PC-9 (cell line): ENCODE results near the gene CNKSR3. TPM values are rescaled to one million over a fixed set of nuclear protein-coding genes. Genes with fewer than 3 reads are reported as not detected.

Experiments
- BruUV-seq: library from RNA; stranded (reverse); fragments of 400-500 nt; replicated peaks from 2 replicates; lab custom pipeline; 2021; lab: Mats Ljungman, UMichigan
- CTCF ChIA-PET: fragments of 300-600 bp; sonication (Branson Sonifier 250); formaldehyde crosslinking; loops from one replicate; lab custom pipeline; 2022; ENCODE audit warnings: antibody characterized with exemption; lab: Charles Lee
- POLR2A ChIA-PET: fragments of 300-600 bp; sonication (Branson Sonifier 250); formaldehyde crosslinking; loops from one replicate; lab custom pipeline; 2022; ENCODE audit warnings: antibody characterized with exemption; ENCODE audit not compliant: unreplicated experiment; lab: Charles Lee
- DNase-seq, 2 experiments: peaks; one replicate each; pipeline versions ENCODE4 v3.0.0 to v3.0.0-alpha.2; 2015 to 2022; ENCODE audit warnings: mixed read lengths in 1 of 2
- H2AFZ ChIP-seq: fragments of 200-600 bp; sonication (generic); 2 replicates; pipeline ENCODE4 v1.8.1; 2017; ENCODE audit warnings: antibody characterized with exemption
- H3F3A ChIP-seq: fragments of 200-600 bp; sonication (generic); 2 replicates; pipeline ENCODE4 v1.8.1; 2017; ENCODE audit warnings: antibody characterized with exemption, mild to moderate bottlenecking, low read depth; ENCODE audit not compliant: insufficient read depth
- H3K27ac ChIP-seq: fragments of 200-600 bp; sonication (generic); 2 replicates; pipeline ENCODE4 v1.6.1; 2016; ENCODE audit warnings: mixed run types
- H3K27me3 ChIP-seq: fragments of 200-600 bp; sonication (generic); 2 replicates; pipeline ENCODE4 v1.6.1; 2016; ENCODE audit warnings: low read depth, mixed run types; ENCODE audit not compliant: insufficient read depth
- H3K36me3 ChIP-seq: fragments of 200-600 bp; sonication (generic); 2 replicates; pipeline ENCODE4 v1.6.1; 2016; ENCODE audit warnings: low read depth, mixed run types
- H3K4me1 ChIP-seq: fragments of 200-600 bp; sonication (generic); replicated peaks from 2 replicates; pipeline ENCODE4 v1.6.1; 2016; ENCODE audit warnings: mixed run types; ENCODE audit not compliant: insufficient read depth
- H3K4me2 ChIP-seq: fragments of 200-600 bp; sonication (generic); 2 replicates; pipeline ENCODE4 v1.6.1; 2017; ENCODE audit warnings: mixed run types
- H3K4me3 ChIP-seq: fragments of 200-600 bp; sonication (generic); 2 replicates; pipeline ENCODE4 v1.6.1; 2016; ENCODE audit warnings: mixed run types
- H3K79me2 ChIP-seq: fragments of 200-600 bp; sonication (generic); 2 replicates; pipeline ENCODE4 v1.6.1; 2017; ENCODE audit warnings: low read depth, mixed run types
- H3K9me2 ChIP-seq: fragments of 200-600 bp; sonication (generic); 2 replicates; pipeline ENCODE4 v1.8.1; 2017; ENCODE audit warnings: mild to moderate bottlenecking; ENCODE audit not compliant: insufficient read depth
- H3K9me3 ChIP-seq: fragments of 200-600 bp; sonication (generic); 2 replicates; pipeline ENCODE4 v1.8.1; 2016; ENCODE audit warnings: low read depth; ENCODE audit not compliant: insufficient read depth
- H4K20me1 ChIP-seq: fragments of 200-600 bp; sonication (generic); 2 replicates; pipeline ENCODE4 v1.8.1; 2017; ENCODE audit not compliant: insufficient read depth
- EZH2 ChIP-seq: fragments of 200-600 bp; sonication (generic); IDR thresholded peaks from 2 replicates; pipeline ENCODE4 v1.8.0; 2017; ENCODE audit warnings: antibody characterized with exemption, low read depth
- intact Hi-C: fragments of 100-400 bp; cut with micrococcal nuclease; formaldehyde crosslinking; loops from one replicate; pipeline ENCODE4 v1.10.0; 2022; ENCODE audit not compliant: unreplicated experiment
- total RNA-seq: library from RNA; stranded (reverse); gene quantifications from 2 replicates; pipeline ENCODE4 v1.2.3, GENCODE V29; 2021
- TF ChIP-seq, protein P1 (sequence below): fragments of 200-600 bp; sonication (generic); conservative IDR thresholded peaks from 2 replicates; pipeline ENCODE4 v1.6.1; 2017; ENCODE audit warnings: mixed run types, antibody characterized with exemption, mild to moderate bottlenecking, moderate library complexity

Gene CNKSR3
- total RNA-seq, 1 experiment from 2014 or later: 4.7 TPM

DNA sequence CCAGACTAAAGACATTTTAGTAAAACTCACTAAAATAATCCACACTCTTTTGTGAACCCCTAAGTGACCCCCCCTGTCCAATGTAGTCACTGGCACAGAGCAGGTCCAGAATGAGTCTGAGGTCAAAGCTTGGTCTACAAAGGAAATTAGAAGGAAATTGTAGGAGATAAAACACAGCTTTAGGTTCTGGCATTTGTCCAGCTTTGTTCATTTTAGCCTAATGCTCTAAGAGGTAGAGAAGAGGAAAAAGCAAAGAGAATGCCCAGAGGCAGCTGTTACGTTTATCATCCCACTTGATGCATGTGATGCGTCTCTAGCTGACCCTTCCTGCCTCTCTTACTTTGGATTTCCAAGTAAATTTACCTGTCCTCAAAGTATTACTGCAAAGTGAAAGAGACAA lies 62.5 kb downstream of the CNKSR3 start:
- intact Hi-C loops: no loop called here
- Histone ChIP-seq H3F3A (no peaks in the 10 kb centered on the region), H3K36me3 (no peaks in the 10 kb centered on the region), H3K27ac (no peak overlapping the region), H3K27me3 (no peaks in the 10 kb centered on the region), H3K9me3 (0 out of 2 replicates have a peak, but pooled peaks cover 6% of the 10 kb centered on the region), H3K4me1 (no peaks in the 10 kb centered on the region), H3K9me2 (no peaks in the 10 kb centered on the region), H2AFZ (no peak overlapping the region), H3K4me2 (no peak overlapping the region), H4K20me1 (no peaks in the 10 kb centered on the region), H3K79me2 (no peaks in the 10 kb centered on the region), H3K4me3 (no peak overlapping the region)
- TF ChIP-seq EZH2: no peak
- CTCF ChIA-PET: no interaction called here
- no TSS peak for BruUV-seq
- POLR2A ChIA-PET: no interaction called here
- no peak for DNase-seq

- TF ChIP-seq, protein P1, sequence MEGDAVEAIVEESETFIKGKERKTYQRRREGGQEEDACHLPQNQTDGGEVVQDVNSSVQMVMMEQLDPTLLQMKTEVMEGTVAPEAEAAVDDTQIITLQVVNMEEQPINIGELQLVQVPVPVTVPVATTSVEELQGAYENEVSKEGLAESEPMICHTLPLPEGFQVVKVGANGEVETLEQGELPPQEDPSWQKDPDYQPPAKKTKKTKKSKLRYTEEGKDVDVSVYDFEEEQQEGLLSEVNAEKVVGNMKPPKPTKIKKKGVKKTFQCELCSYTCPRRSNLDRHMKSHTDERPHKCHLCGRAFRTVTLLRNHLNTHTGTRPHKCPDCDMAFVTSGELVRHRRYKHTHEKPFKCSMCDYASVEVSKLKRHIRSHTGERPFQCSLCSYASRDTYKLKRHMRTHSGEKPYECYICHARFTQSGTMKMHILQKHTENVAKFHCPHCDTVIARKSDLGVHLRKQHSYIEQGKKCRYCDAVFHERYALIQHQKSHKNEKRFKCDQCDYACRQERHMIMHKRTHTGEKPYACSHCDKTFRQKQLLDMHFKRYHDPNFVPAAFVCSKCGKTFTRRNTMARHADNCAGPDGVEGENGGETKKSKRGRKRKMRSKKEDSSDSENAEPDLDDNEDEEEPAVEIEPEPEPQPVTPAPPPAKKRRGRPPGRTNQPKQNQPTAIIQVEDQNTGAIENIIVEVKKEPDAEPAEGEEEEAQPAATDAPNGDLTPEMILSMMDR: no peak
- no peak for TF ChIP-seq EZH2
- Histone ChIP-seq H3K4me3 (no peak overlapping the region), H3K4me1 (no peaks in the 10 kb centered on the region), H3K9me3 (0 out of 2 replicates have a peak, but pooled peaks cover 6% of the 10 kb centered on the region), H3K27me3 (no peaks in the 10 kb centered on the region), H2AFZ (no peak overlapping the region), H3K36me3 (no peaks in the 10 kb centered on the region), H4K20me1 (no peaks in the 10 kb centered on the region), H3K79me2 (no peaks in the 10 kb centered on the region), H3K9me2 (no peaks in the 10 kb centered on the region), H3K27ac (no peak overlapping the region), H3K4me2 (no peak overlapping the region), H3F3A (no peaks in the 10 kb centered on the region)
- ChIA-PET CTCF (no interaction called here), POLR2A (no interaction called here)
- intact Hi-C loops: no loop called here
- BruUV-seq: no TSS peak
- no peak for DNase-seq
Measured at GRCh38 chr6:154446984-154447383, 63.5 kb downstream of the CNKSR3 start.

DNA sequence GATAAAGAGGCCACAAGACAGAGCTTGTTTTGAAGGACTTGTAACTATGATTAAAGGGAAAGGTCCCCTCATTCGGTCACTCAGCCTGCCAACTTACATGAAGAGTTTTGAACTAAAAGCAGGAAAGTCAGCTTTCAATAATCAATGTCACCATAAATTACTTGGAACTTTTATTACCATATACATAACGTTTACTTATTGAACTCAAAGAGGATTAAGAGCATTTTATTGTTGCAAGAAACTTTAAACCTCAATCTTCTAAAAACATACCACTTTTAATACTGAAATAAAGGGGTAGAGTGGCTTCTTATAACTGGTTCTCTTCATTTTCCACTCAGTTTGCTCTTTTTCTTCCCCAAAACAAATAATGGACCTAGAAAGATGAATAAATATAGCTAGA lies 65.1 kb downstream of the CNKSR3 start:
- no peaks in the 10 kb centered on the region for H3K36me3 ChIP-seq
- no peak overlapping the region for H3K4me3 ChIP-seq
- TF ChIP-seq, protein P1: no peak
- TF ChIP-seq EZH2: no peak
- intact Hi-C loops: no loop called here
- no peaks in the 10 kb centered on the region for H3K9me2 ChIP-seq
- no TSS peak for BruUV-seq
- DNase-seq: no peak
- no peaks in the 10 kb centered on the region for H3K4me1 ChIP-seq
- H3K79me2 ChIP-seq: no peaks in the 10 kb centered on the region
- H3F3A ChIP-seq: no peaks in the 10 kb centered on the region
- H3K9me3 ChIP-seq: 0 out of 2 replicates have a peak, but pooled peaks cover under 1% of the 10 kb centered on the region
- no peak overlapping the region for H3K27ac ChIP-seq
- ChIA-PET CTCF (no interaction called here), POLR2A (no interaction called here)
- no peak overlapping the region for H2AFZ ChIP-seq
- no peaks in the 10 kb centered on the region for H4K20me1 ChIP-seq
- H3K4me2 ChIP-seq: no peak overlapping the region
- no peaks in the 10 kb centered on the region for H3K27me3 ChIP-seq

DNA sequence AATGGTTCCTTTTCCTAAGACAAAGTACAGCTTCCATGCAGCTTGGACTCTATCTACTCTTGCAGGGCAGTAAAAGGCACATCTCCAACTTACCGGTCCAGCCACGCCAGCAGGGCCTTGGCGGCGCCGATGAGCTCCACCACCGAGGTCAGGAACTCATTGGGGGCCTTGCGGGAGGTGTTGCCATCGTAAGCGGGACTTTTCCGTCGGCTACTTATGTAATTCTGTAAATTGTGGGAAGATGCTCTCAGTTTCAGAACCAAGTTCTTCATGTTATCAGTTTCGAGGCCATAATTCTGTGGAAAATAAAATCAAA lies 68.5 kb downstream of the CNKSR3 start:
- H3K4me1 ChIP-seq: no peaks in the 10 kb centered on the region
- H3F3A ChIP-seq: no peaks in the 10 kb centered on the region
- DNase-seq: no peak
- no peaks in the 10 kb centered on the region for H3K79me2 ChIP-seq
- ChIA-PET CTCF (no interaction called here), POLR2A (no interaction called here)
- TF ChIP-seq, protein P1: no peak
- no peak for TF ChIP-seq EZH2
- no peak overlapping the region for H2AFZ ChIP-seq
- no peaks in the 10 kb centered on the region for H3K36me3 ChIP-seq
- no peak overlapping the region for H3K4me3 ChIP-seq
- no peaks in the 10 kb centered on the region for H3K9me3 ChIP-seq
- H3K4me2 ChIP-seq: no peak overlapping the region
- H3K27ac ChIP-seq: no peak overlapping the region
- H3K27me3 ChIP-seq: no peaks in the 10 kb centered on the region
- intact Hi-C loops: no loop called here
- BruUV-seq: no TSS peak
- no peaks in the 10 kb centered on the region for H3K9me2 ChIP-seq
- no peaks in the 10 kb centered on the region for H4K20me1 ChIP-seq
